Body of pancreas (tissue), 4 donors: Measurements from ENCODE around the gene NCAM1.

Experiments
- POLR2A ChIP-seq, 3 donors: fragments of 450-650 bp; IDR thresholded peaks; one replicate each; pipeline ENCODE4 v1.6.1; 2016; ENCODE audit warnings: antibody characterized with exemption in 3 of 3, mild to moderate bottlenecking in 2 of 3
- TF ChIP-seq, protein P1 (sequence below), 7 experiments: fragments of 450-650 bp in 4 of 7; fragments of 200-600 bp in 3 of 7; sonication (generic) in 3 of 7; IDR thresholded peaks; one replicate each; pipeline ENCODE4 v1.5.1; 2016 to 2019; ENCODE audit warnings: antibody characterized with exemption in 7 of 7

- no peak for TF ChIP-seq POLR2A (IDR thresholded peaks at IDR 0.05)
- TF ChIP-seq, protein P1, sequence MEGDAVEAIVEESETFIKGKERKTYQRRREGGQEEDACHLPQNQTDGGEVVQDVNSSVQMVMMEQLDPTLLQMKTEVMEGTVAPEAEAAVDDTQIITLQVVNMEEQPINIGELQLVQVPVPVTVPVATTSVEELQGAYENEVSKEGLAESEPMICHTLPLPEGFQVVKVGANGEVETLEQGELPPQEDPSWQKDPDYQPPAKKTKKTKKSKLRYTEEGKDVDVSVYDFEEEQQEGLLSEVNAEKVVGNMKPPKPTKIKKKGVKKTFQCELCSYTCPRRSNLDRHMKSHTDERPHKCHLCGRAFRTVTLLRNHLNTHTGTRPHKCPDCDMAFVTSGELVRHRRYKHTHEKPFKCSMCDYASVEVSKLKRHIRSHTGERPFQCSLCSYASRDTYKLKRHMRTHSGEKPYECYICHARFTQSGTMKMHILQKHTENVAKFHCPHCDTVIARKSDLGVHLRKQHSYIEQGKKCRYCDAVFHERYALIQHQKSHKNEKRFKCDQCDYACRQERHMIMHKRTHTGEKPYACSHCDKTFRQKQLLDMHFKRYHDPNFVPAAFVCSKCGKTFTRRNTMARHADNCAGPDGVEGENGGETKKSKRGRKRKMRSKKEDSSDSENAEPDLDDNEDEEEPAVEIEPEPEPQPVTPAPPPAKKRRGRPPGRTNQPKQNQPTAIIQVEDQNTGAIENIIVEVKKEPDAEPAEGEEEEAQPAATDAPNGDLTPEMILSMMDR (IDR thresholded peaks at IDR 0.05) = no peak
Observed at GRCh38 chr11:113160808-113161124, 199.5 kb downstream of the NCAM1 start.
